ENCODE measurements around the gene NRXN3. TPM values are rescaled to one million over a fixed set of nuclear protein-coding genes. Genes with fewer than 3 reads are reported as not detected.

Gene NRXN3
- total and polyA plus RNA-seq, 2 of the 4 experiments (the other 2 are of a cell fraction), result 4.8 to 25.1 TPM

- no peaks in the 10 kb centered on the region for H3K4me1 ChIP-seq (ENCODE audit: control insufficient read depth, insufficient read depth, low read length)
- H2BK20ac ChIP-seq (ENCODE audit: low read depth, low read length), result no peak overlapping the region
- no peak overlapping the region for H3K4ac ChIP-seq (ENCODE audit: low read depth, low read length)
- dilution Hi-C loops (cut with HindIII; ENCODE audit: low sequenced_read_pairs, unreplicated experiment) (no loop called here), in situ Hi-C loops (cut with MboI; ENCODE audit: low sequenced_read_pairs) (no loop called here), intact Hi-C loops (cut with micrococcal nuclease) (loop anchor here (10.0 kb wide), 1 partner anchor 833 kb away; no protein-coding TSS in a partner anchor)
- H3K27ac ChIP-seq (ENCODE audit: insufficient read depth, low read length), result no peak overlapping the region
- H3K9me3 ChIP-seq (ENCODE audit: control insufficient read depth, insufficient read depth, low read length), result no peaks in the 10 kb centered on the region
- BruUV-seq (replicated peaks), result no TSS peak
- DNase-seq (peak; percentile 26), ATAC-seq (ENCODE audit: low read depth) (no peak)
- no peaks in the 10 kb centered on the region for H4K20me1 ChIP-seq (ENCODE audit: insufficient read depth, low read length)
- TF ChIP-seq SMC3 (IDR thresholded peaks at IDR 0.05; ENCODE audit: low read depth, low read length) (peak; percentile 36), CTCF (conservative IDR thresholded peaks at IDR 0.05; ENCODE audit: low read depth, low read length) (peak; percentile 56), RCOR1 (IDR thresholded peaks at IDR 0.05; ENCODE audit: insufficient replicate concordance, low read length) (no peak), RAD21 (IDR thresholded peaks at IDR 0.05; ENCODE audit: low read length) (peak; percentile 63)
- TF ChIP-seq, protein P1, sequence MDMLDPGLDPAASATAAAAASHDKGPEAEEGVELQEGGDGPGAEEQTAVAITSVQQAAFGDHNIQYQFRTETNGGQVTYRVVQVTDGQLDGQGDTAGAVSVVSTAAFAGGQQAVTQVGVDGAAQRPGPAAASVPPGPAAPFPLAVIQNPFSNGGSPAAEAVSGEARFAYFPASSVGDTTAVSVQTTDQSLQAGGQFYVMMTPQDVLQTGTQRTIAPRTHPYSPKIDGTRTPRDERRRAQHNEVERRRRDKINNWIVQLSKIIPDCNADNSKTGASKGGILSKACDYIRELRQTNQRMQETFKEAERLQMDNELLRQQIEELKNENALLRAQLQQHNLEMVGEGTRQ (IDR thresholded peaks at IDR 0.05; ENCODE audit: low read depth, low read length), result no peak
- no peak overlapping the region for H2BK15ac ChIP-seq (ENCODE audit: low read depth, low read length)
- no peak overlapping the region for H3K4me3 ChIP-seq (ENCODE audit: insufficient read depth, low read depth, low read length)
- no peak overlapping the region for H4K91ac ChIP-seq (ENCODE audit: insufficient read depth, low read depth, low read length)
- no peak overlapping the region for H3K14ac ChIP-seq (replicated peaks; ENCODE audit: low read depth, low read length)
- no peak overlapping the region for H2BK120ac ChIP-seq (ENCODE audit: low read depth, low read length)
- CTCF ChIA-PET, result no interaction called here
- no peak overlapping the region for H2AFZ ChIP-seq (replicated peaks; ENCODE audit: low read length, poor library complexity)
- H3K4me2 ChIP-seq (ENCODE audit: low read depth, low read length), result no peak overlapping the region
- H3K9me1 ChIP-seq (ENCODE audit: insufficient read depth, low read length), result no peaks in the 10 kb centered on the region
- H2BK5ac ChIP-seq (ENCODE audit: low read depth, low read length, poor library complexity, severe bottlenecking), result no peak overlapping the region
- H3K18ac ChIP-seq (ENCODE audit: low read depth, low read length), result no peak overlapping the region
- H3K56ac ChIP-seq (ENCODE audit: extremely low read depth, insufficient read depth, low read length), result no peak overlapping the region
- H3K27me3 ChIP-seq (ENCODE audit: control insufficient read depth, insufficient read depth, low read length), result no peaks in the 10 kb centered on the region
- H4K8ac ChIP-seq (ENCODE audit: low read depth in 2 of 2, low read length in 2 of 2), result no peak overlapping the region
- H3K79me1 ChIP-seq (ENCODE audit: low read depth in 1 of 2, low read length in 2 of 2), result no peaks in the 10 kb centered on the region
- H3K23ac ChIP-seq (ENCODE audit: low read depth, low read length), result no peak overlapping the region
- H3K36me3 ChIP-seq (ENCODE audit: control insufficient read depth, insufficient read depth, low read length), result no peaks in the 10 kb centered on the region
- H3K9ac ChIP-seq (ENCODE audit: low read depth, low read length), result no peak overlapping the region
- no peak overlapping the region for H2AK9ac ChIP-seq (replicated peaks; ENCODE audit: low read depth, low read length, poor library complexity)
- POLR2A ChIA-PET (ENCODE audit: unreplicated experiment), result no interaction called here
- no peak overlapping the region for H4K5ac ChIP-seq (ENCODE audit: low read depth, low read length)
- no peak overlapping the region for H2AK5ac ChIP-seq (ENCODE audit: low read depth, low read length)
- no CpG with 5 or more reads among the region's 2 CpGs for WGBS, 2 experiments (ENCODE audit: extremely low coverage in 2 of 2, insufficient read length in 1 of 2)
These were observed 527.2 kb downstream of the NRXN3 start for GRCh38 chr14:78697341-78697740.

Measured in IMR-90 (cell line).